Lower leg skin (tissue), 3 donors: ENCODE measurements around the gene SLC39A12.

ENCODE experiments used
- POLR2A ChIP-seq, 2 donors: fragments of 450-650 bp; IDR thresholded peaks; one replicate each; pipeline ENCODE4 v1.6.1; 2016 to 2017; ENCODE audit warnings: antibody characterized with exemption in 2 of 2, mild to moderate bottlenecking in 1 of 2, moderate library complexity in 1 of 2
- TF ChIP-seq, protein P1 (sequence below), 3 donors: fragments of 450-650 bp; IDR thresholded peaks; one replicate each; pipeline ENCODE4 v1.5.1; 2016; ENCODE audit warnings: antibody characterized with exemption in 3 of 3, mild to moderate bottlenecking in 3 of 3, moderate library complexity in 2 of 3

DNA sequence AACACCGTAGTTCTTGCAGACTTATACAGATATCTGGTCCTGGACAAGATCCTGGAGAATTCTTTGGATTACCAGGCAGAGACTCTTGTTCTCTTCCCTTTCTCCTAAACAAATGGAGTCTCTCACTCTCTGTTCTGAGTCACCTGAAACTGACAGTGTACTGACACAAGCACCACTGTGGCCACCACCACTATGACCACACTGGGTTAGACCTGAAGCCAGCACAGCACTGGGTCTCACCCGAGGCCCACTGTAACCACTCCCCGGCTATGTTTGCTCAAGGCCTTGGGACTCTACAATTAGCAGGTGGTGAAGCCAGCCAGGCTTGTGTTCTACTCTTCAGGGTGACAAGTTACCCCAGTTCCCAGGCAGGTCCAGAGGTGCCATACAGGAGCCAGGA lies 22.8 kb downstream of the SLC39A12 start:
- TF ChIP-seq, protein P1, sequence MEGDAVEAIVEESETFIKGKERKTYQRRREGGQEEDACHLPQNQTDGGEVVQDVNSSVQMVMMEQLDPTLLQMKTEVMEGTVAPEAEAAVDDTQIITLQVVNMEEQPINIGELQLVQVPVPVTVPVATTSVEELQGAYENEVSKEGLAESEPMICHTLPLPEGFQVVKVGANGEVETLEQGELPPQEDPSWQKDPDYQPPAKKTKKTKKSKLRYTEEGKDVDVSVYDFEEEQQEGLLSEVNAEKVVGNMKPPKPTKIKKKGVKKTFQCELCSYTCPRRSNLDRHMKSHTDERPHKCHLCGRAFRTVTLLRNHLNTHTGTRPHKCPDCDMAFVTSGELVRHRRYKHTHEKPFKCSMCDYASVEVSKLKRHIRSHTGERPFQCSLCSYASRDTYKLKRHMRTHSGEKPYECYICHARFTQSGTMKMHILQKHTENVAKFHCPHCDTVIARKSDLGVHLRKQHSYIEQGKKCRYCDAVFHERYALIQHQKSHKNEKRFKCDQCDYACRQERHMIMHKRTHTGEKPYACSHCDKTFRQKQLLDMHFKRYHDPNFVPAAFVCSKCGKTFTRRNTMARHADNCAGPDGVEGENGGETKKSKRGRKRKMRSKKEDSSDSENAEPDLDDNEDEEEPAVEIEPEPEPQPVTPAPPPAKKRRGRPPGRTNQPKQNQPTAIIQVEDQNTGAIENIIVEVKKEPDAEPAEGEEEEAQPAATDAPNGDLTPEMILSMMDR (IDR thresholded peaks at IDR 0.05) = no peak
- TF ChIP-seq POLR2A (IDR thresholded peaks at IDR 0.05) = no peak
